Transverse colon (tissue), 4 donors: ENCODE results near the gene PPFIBP2.

Experiments used
- CTCF ChIP-seq, 5 experiments: fragments of 200-600 bp in 3 of 5; fragments of 450-650 bp in 2 of 5; sonication (generic) in 3 of 5; IDR thresholded peaks; 1 replicate in 2 of 5; 2 replicates in 3 of 5; pipeline ENCODE4 v1.5.1; 2016 to 2017; ENCODE audit warnings: antibody characterized with exemption in 5 of 5, inconsistent platforms in 3 of 5, mild to moderate bottlenecking in 2 of 5, moderate library complexity in 1 of 5
- POLR2A ChIP-seq: fragments of 450-650 bp; IDR thresholded peaks from one replicate; pipeline ENCODE4 v1.6.1; 2016; ENCODE audit warnings: antibody characterized with exemption, mild to moderate bottlenecking, moderate library complexity
- POLR2AphosphoS5 ChIP-seq, 3 donors: sonication (generic); formaldehyde crosslinking; IDR thresholded peaks; one replicate each; pipeline ENCODE4 v1.6.1; 2016; ENCODE audit warnings: antibody characterized with exemption in 3 of 3

- TF ChIP-seq CTCF (IDR thresholded peaks at IDR 0.05) (no peak), POLR2A (no peak), POLR2AphosphoS5 (IDR thresholded peaks at IDR 0.05) (no peak)
Measured at GRCh38 chr11:7489376-7489775, 24.4 kb upstream of the PPFIBP2 start.
